PFSK-1 (cell line): ENCODE data around the gene PAAF1.

Experiments
- FOXP2 ChIP-seq: optimal IDR thresholded peaks from 2 replicates; pipeline ENCODE3; 2011; ENCODE audit warnings: borderline replicate concordance, control low read depth, inconsistent platforms; ENCODE audit not compliant: insufficient read depth; ENCODE audit errors: extremely low read length, extremely low read depth
- POLR2AphosphoS5 ChIP-seq: IDR thresholded peaks from 2 replicates; pipeline ENCODE4 v1.6.1; 2012; ENCODE audit warnings: low read depth, mild to moderate bottlenecking, control low read depth, low read length, moderate library complexity
- REST ChIP-seq, 2 experiments: IDR thresholded peaks; 2 replicates each; pipeline versions ENCODE4 v1.6.1 to v1.8.0; 2011 to 2012; ENCODE audit warnings: low read depth in 2 of 2, low read length in 2 of 2, control low read depth in 1 of 2, inconsistent platforms in 1 of 2, mild to moderate bottlenecking in 1 of 2, moderate library complexity in 1 of 2; ENCODE audit not compliant: insufficient read depth in 1 of 2
- SIN3A ChIP-seq: IDR thresholded peaks from 2 replicates; pipeline ENCODE4 v1.6.1; 2012; ENCODE audit warnings: mild to moderate bottlenecking, low read length, moderate library complexity, borderline replicate concordance; ENCODE audit not compliant: insufficient read depth
- TAF1 ChIP-seq: IDR thresholded peaks from 2 replicates; pipeline ENCODE4 v1.6.1; 2012; ENCODE audit warnings: low read length, control low read depth, borderline replicate concordance; ENCODE audit not compliant: insufficient read depth

The PAAF1 gene

GRCh38 chr11:73958521-73959141, 81.8 kb downstream of the PAAF1 start:
- no peak for TF ChIP-seq SIN3A
- TF ChIP-seq FOXP2: no peak
- TF ChIP-seq REST (IDR thresholded peaks at IDR 0.05; ENCODE audit: insufficient read depth in 1 of 2, low read depth in 2 of 2, low read length in 2 of 2): no peak
- TF ChIP-seq POLR2AphosphoS5: no peak

- TF ChIP-seq SIN3A (no peak), TAF1 (no peak), FOXP2 (no peak), POLR2AphosphoS5 (no peak), REST (IDR thresholded peaks at IDR 0.05; ENCODE audit: insufficient read depth in 1 of 2, low read depth in 2 of 2, low read length in 2 of 2) (no peak)
Observed at GRCh38 chr11:73961321-73961720, 84.5 kb downstream of the PAAF1 start.

GRCh38 chr11:73962101-73962705, 85.4 kb downstream of the PAAF1 start:
- TF ChIP-seq TAF1 (no peak), REST (IDR thresholded peaks at IDR 0.05; ENCODE audit: insufficient read depth in 1 of 2, low read depth in 2 of 2, low read length in 2 of 2) (no peak), SIN3A (no peak), FOXP2 (no peak), POLR2AphosphoS5 (no peak)

GRCh38 chr11:73963861-73964260, 87.1 kb downstream of the PAAF1 start:
- TF ChIP-seq REST (IDR thresholded peaks at IDR 0.05; ENCODE audit: insufficient read depth in 1 of 2, low read depth in 2 of 2, low read length in 2 of 2) (no peak), SIN3A (no peak), TAF1 (no peak), FOXP2 (no peak), POLR2AphosphoS5 (no peak)

- TF ChIP-seq TAF1: no peak
Observed at GRCh38 chr11:73965076-73965763, 88.4 kb downstream of the PAAF1 start.
